ENCODE results near the gene PC. TPM values are rescaled to one million over a fixed set of nuclear protein-coding genes. Genes with fewer than 3 reads are reported as not detected.
"Not testable (repeated sequence)": the region's sequence is repeated elsewhere in the genome, so short reads cannot be mapped to it uniquely, and the experiment has no call there.

The PC gene
- 10 to 100 TPM in 1 of 2 donors, 1 to 10 TPM in 1; 8.0 to 12.7 TPM for total RNA-seq

GRCh38 chr11:66958232-66958955 is at the start of gene PC:
TSS of gene PC (minus strand) at chr11:66958383. CDS start at chr11:66872159, 86,224 bp downstream.
- H3K27me3 ChIP-seq (replicated peaks; ENCODE audit: insufficient read depth): no peaks in the 10 kb centered on the region
- peak within 1 kb of the TSS; percentile 76 for H3K4me3 ChIP-seq
- peak; percentile 98 for DNase-seq (ENCODE audit: low spot score)
- peak within 1 kb of the TSS; percentile 64 to 66 for H3K27ac ChIP-seq
- H3K4me1 ChIP-seq (ENCODE audit: control insufficient read depth in 1 of 2, low read depth in 2 of 2): peaks cover 7 to 16% of the 10 kb centered on the region in 2 donors
- H3K9me3 ChIP-seq: no peaks in the 10 kb centered on the region
- peak; percentile 98 for ATAC-seq (ENCODE audit: insufficient number of reproducible peaks, low FRiP score, low read depth)
- H3K36me3 ChIP-seq: no peaks in the 10 kb centered on the region
- TF ChIP-seq CTCF (IDR thresholded peaks at IDR 0.05): no peak

GRCh38 chr11:67007126-67007525 is 48.9 kb upstream of the PC start:
- H3K9me3 ChIP-seq: no peaks in the 10 kb centered on the region
- H3K27ac ChIP-seq: no peak overlapping the region
- ATAC-seq (ENCODE audit: insufficient number of reproducible peaks, low FRiP score, low read depth) (no peak), DNase-seq (ENCODE audit: low spot score) (no peak)
- no peak for TF ChIP-seq CTCF (IDR thresholded peaks at IDR 0.05)
- H3K36me3 ChIP-seq: no peaks in the 10 kb centered on the region
- no peaks in the 10 kb centered on the region for H3K4me1 ChIP-seq (ENCODE audit: control insufficient read depth in 1 of 2, low read depth in 2 of 2)
- H3K4me3 ChIP-seq: no peak overlapping the region
- no peaks in the 10 kb centered on the region for H3K27me3 ChIP-seq (replicated peaks; ENCODE audit: insufficient read depth)

GRCh38 chr11:67006029-67006884 is 48.1 kb upstream of the PC start:
- TF ChIP-seq CTCF (IDR thresholded peaks at IDR 0.05): no peak
- Histone ChIP-seq H3K27ac (no peak overlapping the region), H3K4me3 (no peak overlapping the region)

GRCh38 chr11:67005200-67005599 is 47.0 kb upstream of the PC start:
- not testable (repeated sequence) for DNase-seq (ENCODE audit: low spot score); H3K36me3 ChIP-seq; H3K27me3 ChIP-seq (replicated peaks; ENCODE audit: insufficient read depth); H3K4me1 ChIP-seq (ENCODE audit: control insufficient read depth in 1 of 2, low read depth in 2 of 2); H3K27ac ChIP-seq; ATAC-seq (ENCODE audit: insufficient number of reproducible peaks, low FRiP score, low read depth); H3K9me3 ChIP-seq; H3K4me3 ChIP-seq

More at GRCh38 chr11:67006029-67006884, 48.1 kb upstream of the PC start:
- no peaks in the 10 kb centered on the region for H3K36me3 ChIP-seq
- H3K4me1 ChIP-seq (ENCODE audit: control insufficient read depth in 1 of 2, low read depth in 2 of 2): no peaks in the 10 kb centered on the region
- DNase-seq (ENCODE audit: low spot score) (no peak), ATAC-seq (ENCODE audit: insufficient number of reproducible peaks, low FRiP score, low read depth) (no peak)
- no peaks in the 10 kb centered on the region for H3K9me3 ChIP-seq
- no peaks in the 10 kb centered on the region for H3K27me3 ChIP-seq (replicated peaks; ENCODE audit: insufficient read depth)

- no peak overlapping the region for H3K4me3 ChIP-seq
- ATAC-seq (ENCODE audit: insufficient number of reproducible peaks, low FRiP score, low read depth) (no peak), DNase-seq (ENCODE audit: low spot score) (no peak)
- no peaks in the 10 kb centered on the region for H3K4me1 ChIP-seq (ENCODE audit: control insufficient read depth in 1 of 2, low read depth in 2 of 2)
- H3K9me3 ChIP-seq: no peaks in the 10 kb centered on the region
- no peak for TF ChIP-seq CTCF (IDR thresholded peaks at IDR 0.05)
- no peak overlapping the region for H3K27ac ChIP-seq
- no peaks in the 10 kb centered on the region for H3K36me3 ChIP-seq
- no peaks in the 10 kb centered on the region for H3K27me3 ChIP-seq (replicated peaks; ENCODE audit: insufficient read depth)
These were observed 44.8 kb upstream of the PC start for GRCh38 chr11:67002921-67003411.

All from thoracic aorta (tissue), 2 donors.